ENCODE results near the gene AHSG. TPM values are rescaled to one million over a fixed set of nuclear protein-coding genes. Genes with fewer than 3 reads are reported as not detected.

The AHSG gene
- total RNA-seq, 2 experiments from 2014 or later: not detected

DNA sequence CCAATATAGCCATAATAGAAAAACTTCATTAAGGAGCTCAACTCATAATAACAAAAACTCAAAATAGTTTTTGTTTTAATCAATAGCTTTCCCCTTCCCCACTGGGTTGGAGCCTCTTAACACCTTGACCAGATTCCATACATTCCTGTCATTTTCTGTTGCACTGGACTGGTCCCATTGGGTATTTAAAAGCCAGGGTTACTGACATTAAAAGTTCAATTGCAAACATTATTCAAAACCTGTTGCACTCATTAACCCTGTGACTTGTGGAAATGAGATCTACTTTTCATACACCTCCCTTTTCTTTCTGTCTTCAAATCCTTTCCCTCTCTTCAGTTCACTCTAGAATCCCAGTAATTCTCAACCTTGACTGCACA, 51.2 kb downstream of the AHSG start:
- Mint-ChIP-seq H3K4me1 (ENCODE audit: low read depth) (no peaks in the 10 kb centered on the region), H3K27me3 (peaks cover 7% of the 10 kb centered on the region), H3K4me3 (no peak overlapping the region), H3K9me3 (no peaks in the 10 kb centered on the region), H3K27ac (no peak overlapping the region), H3K36me3 (ENCODE audit: low read depth) (no peaks in the 10 kb centered on the region)
- Histone ChIP-seq H3K4me1 (ENCODE audit: insufficient read depth, low read length) (no peaks in the 10 kb centered on the region), H3K27me3 (ENCODE audit: control insufficient read depth in 1 of 2, insufficient read depth in 2 of 2, low read length in 2 of 2) (no peaks in the 10 kb centered on the region), H3K36me3 (ENCODE audit: insufficient read depth, low read length) (no peaks in the 10 kb centered on the region), H3K27ac (ENCODE audit: low read depth in 1 of 2, low read length in 2 of 2) (no peak overlapping the region), H3K9me3 (ENCODE audit: control insufficient read depth in 1 of 2, insufficient read depth in 1 of 2, low read length in 2 of 2) (no peaks in the 10 kb centered on the region), H3K4me3 (ENCODE audit: low read length) (no peak overlapping the region)
- intact Hi-C loops (cut with DNase I, micrococcal nuclease): no loop called here
- DNase-seq: no peak
- TF ChIP-seq, protein P1, sequence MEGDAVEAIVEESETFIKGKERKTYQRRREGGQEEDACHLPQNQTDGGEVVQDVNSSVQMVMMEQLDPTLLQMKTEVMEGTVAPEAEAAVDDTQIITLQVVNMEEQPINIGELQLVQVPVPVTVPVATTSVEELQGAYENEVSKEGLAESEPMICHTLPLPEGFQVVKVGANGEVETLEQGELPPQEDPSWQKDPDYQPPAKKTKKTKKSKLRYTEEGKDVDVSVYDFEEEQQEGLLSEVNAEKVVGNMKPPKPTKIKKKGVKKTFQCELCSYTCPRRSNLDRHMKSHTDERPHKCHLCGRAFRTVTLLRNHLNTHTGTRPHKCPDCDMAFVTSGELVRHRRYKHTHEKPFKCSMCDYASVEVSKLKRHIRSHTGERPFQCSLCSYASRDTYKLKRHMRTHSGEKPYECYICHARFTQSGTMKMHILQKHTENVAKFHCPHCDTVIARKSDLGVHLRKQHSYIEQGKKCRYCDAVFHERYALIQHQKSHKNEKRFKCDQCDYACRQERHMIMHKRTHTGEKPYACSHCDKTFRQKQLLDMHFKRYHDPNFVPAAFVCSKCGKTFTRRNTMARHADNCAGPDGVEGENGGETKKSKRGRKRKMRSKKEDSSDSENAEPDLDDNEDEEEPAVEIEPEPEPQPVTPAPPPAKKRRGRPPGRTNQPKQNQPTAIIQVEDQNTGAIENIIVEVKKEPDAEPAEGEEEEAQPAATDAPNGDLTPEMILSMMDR (IDR thresholded peaks at IDR 0.05): no peak
- ChIA-PET POLR2A (no interaction called here), CTCF (no interaction called here)
- ATAC-seq (ENCODE audit: poor library complexity): no peak

DNA sequence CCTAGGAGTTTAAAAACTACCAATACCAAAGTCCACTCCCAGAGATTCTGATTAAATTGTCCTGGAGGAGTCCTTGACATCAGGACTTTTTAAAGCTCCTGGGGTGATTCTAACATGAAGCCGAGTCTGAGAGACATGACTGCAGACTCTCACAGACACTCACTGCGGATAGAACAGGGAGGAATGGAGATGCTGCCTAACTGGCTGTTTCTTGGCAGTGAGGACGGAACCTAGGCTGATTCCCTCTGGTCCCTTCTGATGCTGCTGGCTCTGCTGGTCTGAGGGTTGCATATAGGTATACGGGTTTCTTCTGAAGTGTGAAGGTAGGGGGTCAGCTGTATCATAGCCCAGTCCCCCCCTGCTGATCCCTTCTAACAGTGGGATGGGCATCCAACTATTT, 51.6 kb downstream of the AHSG start:
- no peak overlapping the region for H3K27ac ChIP-seq (ENCODE audit: low read depth in 1 of 2, low read length in 2 of 2)
- DNase-seq (no peak), ATAC-seq (ENCODE audit: poor library complexity) (no peak)
- Mint-ChIP-seq H3K27me3 (peaks cover 7% of the 10 kb centered on the region), H3K4me3 (no peak overlapping the region), H3K27ac (no peak overlapping the region), H3K4me1 (ENCODE audit: low read depth) (no peaks in the 10 kb centered on the region), H3K36me3 (ENCODE audit: low read depth) (no peaks in the 10 kb centered on the region), H3K9me3 (no peaks in the 10 kb centered on the region)
- H3K36me3 ChIP-seq (ENCODE audit: insufficient read depth, low read length): no peaks in the 10 kb centered on the region
- no peak overlapping the region for H3K4me3 ChIP-seq (ENCODE audit: low read length)
- no peaks in the 10 kb centered on the region for H3K4me1 ChIP-seq (ENCODE audit: insufficient read depth, low read length)
- H3K27me3 ChIP-seq (ENCODE audit: control insufficient read depth in 1 of 2, insufficient read depth in 2 of 2, low read length in 2 of 2): no peaks in the 10 kb centered on the region
- no peaks in the 10 kb centered on the region for H3K9me3 ChIP-seq (ENCODE audit: control insufficient read depth in 1 of 2, insufficient read depth in 1 of 2, low read length in 2 of 2)
- CTCF ChIA-PET: no interaction called here
- POLR2A ChIA-PET: no interaction called here
- TF ChIP-seq, protein P1 (IDR thresholded peaks at IDR 0.05): no peak
- intact Hi-C loops (cut with DNase I, micrococcal nuclease): no loop called here

DNA sequence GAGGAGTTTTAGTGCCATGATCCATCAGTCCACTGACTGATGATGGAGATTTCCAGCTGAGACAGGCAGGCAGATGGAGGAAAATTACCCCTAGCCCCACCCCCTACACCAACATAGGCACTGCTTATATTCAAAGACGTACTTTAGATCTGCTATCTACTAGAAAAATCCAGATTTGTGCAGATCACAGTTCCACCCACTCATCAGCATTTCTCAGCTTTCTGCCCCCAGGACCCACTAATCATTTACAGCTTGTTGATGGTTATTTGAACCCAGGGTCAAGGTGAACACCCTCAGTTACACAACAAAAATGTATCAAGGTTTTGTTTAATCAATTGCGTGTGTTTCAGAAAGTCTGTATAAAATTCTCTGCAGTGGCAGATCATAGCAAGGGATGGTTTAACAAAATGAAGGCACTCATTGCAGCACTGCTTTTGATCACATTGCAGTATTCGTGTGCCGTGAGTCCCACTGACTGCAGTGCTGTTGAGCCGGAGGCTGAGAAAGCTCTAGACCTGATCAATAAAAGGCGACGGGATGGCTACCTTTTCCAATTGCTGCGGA, 52.8 kb downstream of the AHSG start, which contains the start of gene HRG:
Gene HRG (plus strand): TSS at position 390 of the 564 bp plus-strand sequence. CDS start 18 bp downstream, at position 408.
- Mint-ChIP-seq H3K4me3 (no peak within 1 kb of the TSS), H3K36me3 (ENCODE audit: low read depth) (no peaks in the 10 kb centered on the region), H3K9me3 (no peaks in the 10 kb centered on the region), H3K4me1 (ENCODE audit: low read depth) (no peaks in the 10 kb centered on the region), H3K27me3 (peaks cover 7% of the 10 kb centered on the region), H3K27ac (no peak within 1 kb of the TSS)
- no peak for DNase-seq
- no peak within 1 kb of the TSS for H3K27ac ChIP-seq (ENCODE audit: low read depth in 1 of 2, low read length in 2 of 2)
- ATAC-seq (ENCODE audit: poor library complexity): no peak
- TF ChIP-seq, protein P1 (IDR thresholded peaks at IDR 0.05): no peak
- no peaks in the 10 kb centered on the region for H3K4me1 ChIP-seq (ENCODE audit: insufficient read depth, low read length)
- ChIA-PET POLR2A (no interaction called here), CTCF (no interaction called here)
- H3K36me3 ChIP-seq (ENCODE audit: insufficient read depth, low read length): no peaks in the 10 kb centered on the region
- intact Hi-C loops (cut with DNase I, micrococcal nuclease): no loop called here
- H3K9me3 ChIP-seq (ENCODE audit: control insufficient read depth in 1 of 2, insufficient read depth in 1 of 2, low read length in 2 of 2): no peaks in the 10 kb centered on the region
- H3K4me3 ChIP-seq (ENCODE audit: low read length): no peak within 1 kb of the TSS
- no peaks in the 10 kb centered on the region for H3K27me3 ChIP-seq (ENCODE audit: control insufficient read depth in 1 of 2, insufficient read depth in 2 of 2, low read length in 2 of 2)

Data from CD4-positive, alpha-beta T cell (primary cell).